Stomach (tissue), 4 donors: Measurements from ENCODE around the gene RSPH10B2.

Experiments used
- CTCF ChIP-seq, 7 experiments: fragments of 450-650 bp in 4 of 7; fragments of 200-600 bp in 3 of 7; sonication (generic) in 3 of 7; IDR thresholded peaks; one replicate each; pipeline ENCODE4 v1.5.1; 2016 to 2019; ENCODE audit warnings: antibody characterized with exemption in 7 of 7, control low read depth in 2 of 7, mild to moderate bottlenecking in 1 of 7
- POLR2A ChIP-seq, 4 donors: fragments of 450-650 bp; IDR thresholded peaks; one replicate each; pipeline ENCODE4 v1.6.1; 2016; ENCODE audit warnings: antibody characterized with exemption in 4 of 4, control low read depth in 2 of 4, mild to moderate bottlenecking in 1 of 4, moderate library complexity in 1 of 4

GRCh38 chr7:6831018-6831725 lies 77.3 kb downstream of the RSPH10B2 start:
- TF ChIP-seq CTCF (IDR thresholded peaks at IDR 0.05): no peak
- no peak for TF ChIP-seq POLR2A (IDR thresholded peaks at IDR 0.05)
